DOHH2 (cell line): ENCODE results near the gene PPP2R5B.

Experiments
- H3F3A ChIP-seq: fragments of 200-600 bp; sonication (generic), shearing (Covaris generic); 2 replicates; pipeline ENCODE4 v1.6.0; 2016; ENCODE audit warnings: antibody characterized with exemption, mild to moderate bottlenecking; ENCODE audit not compliant: control insufficient read depth, insufficient read depth
- H3K27ac ChIP-seq: fragments of 200-600 bp; sonication (generic); 2 replicates; pipeline ENCODE4 v1.5.1; 2014; ENCODE audit warnings: low read depth, mild to moderate bottlenecking, low read length, moderate library complexity
- H3K27me3 ChIP-seq: fragments of 200-600 bp; sonication (generic); 2 replicates; pipeline ENCODE4 v1.6.1; 2014; ENCODE audit warnings: mild to moderate bottlenecking, low read length, mixed read lengths; ENCODE audit not compliant: control insufficient read depth
- H3K36me3 ChIP-seq: fragments of 200-600 bp; sonication (generic); 2 replicates; pipeline ENCODE4 v1.6.1; 2014; ENCODE audit warnings: mild to moderate bottlenecking, low read length, moderate library complexity, mixed read lengths; ENCODE audit not compliant: control insufficient read depth
- H3K4me1 ChIP-seq: fragments of 200-600 bp; sonication (generic); 2 replicates; pipeline ENCODE4 v1.6.1; 2014; ENCODE audit warnings: mild to moderate bottlenecking, low read length, mixed read lengths; ENCODE audit not compliant: control insufficient read depth
- H3K4me2 ChIP-seq: fragments of 200-600 bp; sonication (generic); 2 replicates; pipeline ENCODE4 v1.6.0; 2014; ENCODE audit warnings: mild to moderate bottlenecking, low read length, moderate library complexity
- H3K4me3 ChIP-seq: fragments of 200-600 bp; sonication (generic); 2 replicates; pipeline ENCODE4 v1.5.1; 2014; ENCODE audit warnings: mild to moderate bottlenecking, low read length, mixed read lengths
- H3K79me2 ChIP-seq: fragments of 200-600 bp; sonication (generic); 2 replicates; pipeline ENCODE4 v1.6.1; 2014; ENCODE audit warnings: mild to moderate bottlenecking, low read length, mixed read lengths; ENCODE audit not compliant: control insufficient read depth
- H3K9me2 ChIP-seq: fragments of 200-600 bp; sonication (generic); replicated peaks from 2 replicates; pipeline ENCODE4 v1.6.1; 2014; ENCODE audit warnings: mild to moderate bottlenecking, low read length, mixed read lengths; ENCODE audit not compliant: control insufficient read depth
- H3K9me3 ChIP-seq: fragments of 200-600 bp; sonication (generic); 2 replicates; pipeline ENCODE4 v1.6.1; 2014; ENCODE audit warnings: antibody characterized with exemption, low read length, mixed read lengths; ENCODE audit not compliant: control insufficient read depth, insufficient read depth
- H4K20me1 ChIP-seq: fragments of 200-600 bp; sonication (generic); 2 replicates; pipeline ENCODE4 v1.6.0; 2014; ENCODE audit warnings: low read depth, mild to moderate bottlenecking, antibody characterized with exemption, low read length, moderate library complexity; ENCODE audit not compliant: control insufficient read depth, insufficient read depth
- EZH2phosphoT487 ChIP-seq: fragments of 200-600 bp; sonication (generic); IDR thresholded peaks from 2 replicates; pipeline ENCODE4 v1.6.1; 2017; ENCODE audit warnings: borderline replicate concordance, mild to moderate bottlenecking, antibody characterized with exemption, low read length, moderate library complexity, mixed read lengths
- TF ChIP-seq, protein P1 (sequence below): fragments of 200-600 bp; sonication (generic); IDR thresholded peaks from one replicate; pipeline ENCODE4 v1.5.1; 2014; ENCODE audit warnings: antibody characterized with exemption, mild to moderate bottlenecking, low read depth, low read length; ENCODE audit not compliant: poor library complexity, severe bottlenecking

PPP2R5B gene

DNA sequence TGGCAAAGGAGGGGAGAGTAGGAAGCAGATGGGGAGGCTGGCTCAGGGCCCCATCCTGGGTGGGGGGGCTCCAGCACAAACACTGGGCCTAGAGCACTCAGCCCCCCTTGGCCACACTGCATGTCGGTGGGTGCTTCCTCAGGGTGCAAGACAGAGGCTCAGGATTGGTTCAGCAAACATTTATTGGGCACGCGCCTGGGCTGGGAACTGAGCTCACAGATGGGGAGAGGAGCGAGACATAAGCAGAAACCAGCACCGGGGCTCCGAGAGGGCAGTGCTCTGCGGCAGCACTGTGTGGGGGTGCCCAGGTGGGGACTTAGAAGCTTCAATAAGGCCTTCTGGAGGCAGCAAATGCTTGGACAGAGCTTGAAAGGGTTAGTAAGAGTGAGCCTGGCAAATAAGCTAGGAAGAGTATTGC, 34.0 kb upstream of the PPP2R5B start:
- Histone ChIP-seq H3K27ac (no peak overlapping the region), H3K27me3 (no peaks in the 10 kb centered on the region), H3F3A (peaks cover 7% of the 10 kb centered on the region; the same call in 1 of the 2 replicates), H3K9me2 (no peaks in the 10 kb centered on the region), H3K79me2 (no peaks in the 10 kb centered on the region), H3K4me1 (peaks cover 40% of the 10 kb centered on the region), H3K4me2 (no peak overlapping the region), H3K36me3 (peaks cover 3% of the 10 kb centered on the region; the same call in 1 of the 2 replicates), H3K4me3 (no peak overlapping the region), H3K9me3 (no peaks in the 10 kb centered on the region), H4K20me1 (no peaks in the 10 kb centered on the region)
- TF ChIP-seq, protein P1, sequence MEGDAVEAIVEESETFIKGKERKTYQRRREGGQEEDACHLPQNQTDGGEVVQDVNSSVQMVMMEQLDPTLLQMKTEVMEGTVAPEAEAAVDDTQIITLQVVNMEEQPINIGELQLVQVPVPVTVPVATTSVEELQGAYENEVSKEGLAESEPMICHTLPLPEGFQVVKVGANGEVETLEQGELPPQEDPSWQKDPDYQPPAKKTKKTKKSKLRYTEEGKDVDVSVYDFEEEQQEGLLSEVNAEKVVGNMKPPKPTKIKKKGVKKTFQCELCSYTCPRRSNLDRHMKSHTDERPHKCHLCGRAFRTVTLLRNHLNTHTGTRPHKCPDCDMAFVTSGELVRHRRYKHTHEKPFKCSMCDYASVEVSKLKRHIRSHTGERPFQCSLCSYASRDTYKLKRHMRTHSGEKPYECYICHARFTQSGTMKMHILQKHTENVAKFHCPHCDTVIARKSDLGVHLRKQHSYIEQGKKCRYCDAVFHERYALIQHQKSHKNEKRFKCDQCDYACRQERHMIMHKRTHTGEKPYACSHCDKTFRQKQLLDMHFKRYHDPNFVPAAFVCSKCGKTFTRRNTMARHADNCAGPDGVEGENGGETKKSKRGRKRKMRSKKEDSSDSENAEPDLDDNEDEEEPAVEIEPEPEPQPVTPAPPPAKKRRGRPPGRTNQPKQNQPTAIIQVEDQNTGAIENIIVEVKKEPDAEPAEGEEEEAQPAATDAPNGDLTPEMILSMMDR, result no peak
- no peak for TF ChIP-seq EZH2phosphoT487

DNA sequence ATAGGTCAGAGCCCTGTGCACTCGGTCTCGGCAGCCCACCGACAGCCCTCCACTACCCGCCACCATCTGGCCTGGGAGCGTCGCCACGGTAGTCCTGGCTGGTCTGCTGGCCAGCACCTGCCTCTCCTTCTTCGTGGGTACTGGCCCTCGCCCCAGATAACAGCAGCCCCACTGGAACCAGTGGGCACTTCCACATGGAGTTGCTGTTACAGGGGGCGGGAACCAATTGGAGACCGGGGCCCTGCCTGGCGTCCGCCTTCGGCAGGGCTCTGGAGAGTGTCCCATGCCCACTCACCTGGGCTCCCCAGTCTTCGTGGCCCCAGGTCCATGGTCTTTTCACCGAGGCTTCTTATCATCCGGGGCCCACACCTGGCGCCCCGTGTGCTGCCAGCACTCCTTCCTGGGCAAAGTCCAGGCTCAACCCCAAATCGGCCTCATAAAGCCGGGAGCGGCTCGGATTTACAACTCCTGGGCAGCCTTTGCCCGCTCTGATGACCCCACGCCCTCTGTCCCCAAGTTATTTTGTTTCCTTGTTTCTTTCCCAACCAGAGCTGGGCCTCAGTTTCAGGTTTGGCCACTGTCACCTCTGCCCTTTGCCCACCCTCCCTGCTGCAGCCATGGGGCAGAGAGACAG, 33.2 kb upstream of the PPP2R5B start:
- H3K27me3 ChIP-seq, result no peaks in the 10 kb centered on the region
- H4K20me1 ChIP-seq, result no peaks in the 10 kb centered on the region
- no peak overlapping the region for H3K4me2 ChIP-seq
- no peaks in the 10 kb centered on the region for H3K9me2 ChIP-seq
- no peaks in the 10 kb centered on the region for H3K79me2 ChIP-seq
- H3K4me1 ChIP-seq, result peaks cover 35% of the 10 kb centered on the region
- TF ChIP-seq, protein P1, result no peak
- no peak for TF ChIP-seq EZH2phosphoT487
- no peak overlapping the region for H3K4me3 ChIP-seq
- no peak overlapping the region for H3K27ac ChIP-seq
- no peaks in the 10 kb centered on the region for H3K9me3 ChIP-seq
- peaks cover 7% of the 10 kb centered on the region; the same call in 1 of the 2 replicates for H3F3A ChIP-seq
- H3K36me3 ChIP-seq, result peaks cover 3% of the 10 kb centered on the region; the same call in 1 of the 2 replicates

DNA sequence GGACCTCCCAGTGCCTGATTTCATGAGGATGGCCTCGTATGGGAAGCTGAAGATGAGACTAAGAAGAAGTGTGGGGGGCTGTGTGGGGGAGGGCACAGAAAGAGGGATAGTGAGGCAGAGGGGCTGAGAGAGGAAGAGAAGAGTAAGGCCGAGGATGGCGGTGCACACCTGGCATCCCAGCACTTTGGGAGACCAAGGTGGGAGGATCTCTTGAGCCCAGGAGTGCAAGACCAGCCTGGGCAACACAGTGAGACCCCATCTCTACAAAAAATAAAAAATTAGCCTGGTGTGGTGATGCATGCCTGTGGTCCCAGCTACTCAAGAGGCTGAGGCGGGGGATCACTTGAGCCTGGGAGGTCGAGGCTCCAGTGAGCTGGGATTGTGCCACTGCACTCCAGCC, 32.6 kb upstream of the PPP2R5B start:
- no peaks in the 10 kb centered on the region for H3K27me3 ChIP-seq
- no peaks in the 10 kb centered on the region for H4K20me1 ChIP-seq
- H3K4me1 ChIP-seq, result peaks cover 35% of the 10 kb centered on the region
- no peak overlapping the region for H3K4me2 ChIP-seq
- peaks cover 7% of the 10 kb centered on the region; the same call in 1 of the 2 replicates for H3F3A ChIP-seq
- H3K9me3 ChIP-seq, result no peaks in the 10 kb centered on the region
- no peak overlapping the region for H3K27ac ChIP-seq
- no peak overlapping the region for H3K4me3 ChIP-seq
- H3K79me2 ChIP-seq, result no peaks in the 10 kb centered on the region
- peaks cover 3% of the 10 kb centered on the region; the same call in 1 of the 2 replicates for H3K36me3 ChIP-seq
- no peaks in the 10 kb centered on the region for H3K9me2 ChIP-seq
- TF ChIP-seq, protein P1, result no peak
- TF ChIP-seq EZH2phosphoT487, result no peak
